ENCODE data around the gene CDC20. TPM values are rescaled to one million over a fixed set of nuclear protein-coding genes. Genes with fewer than 3 reads are reported as not detected.

The CDC20 gene
- total and polyA plus RNA-seq, 2 of the 8 experiments (the other 6 are each of a cell fraction or from before 2014, with no cell fraction given) = 214 to 221 TPM

GRCh38 chr1:43398227-43398626 lies 39.4 kb downstream of the CDC20 start:
- ChIA-PET POLR2A (ENCODE audit: partially characterized antibody) (interaction anchor here (1.2 kb wide), 1 partner anchor 180 kb away, joined by 4 read pairs; no protein-coding TSS in a partner anchor), CTCF (ENCODE audit: partially characterized antibody) (interaction anchor here (0.7 to 4.5 kb wide), 3 partner anchors 16 to 168 kb away, joined by 3 to 21 read pairs (median 3); no protein-coding TSS in a partner anchor)
- Histone ChIP-seq H3K56ac (replicated peaks; ENCODE audit: insufficient read length, low read depth, low read length) (no peak overlapping the region), H3K23ac (ENCODE audit: insufficient read length) (no peak overlapping the region), H4K91ac (replicated peaks; ENCODE audit: insufficient read length, low read length) (no peak overlapping the region), H3K18ac (ENCODE audit: extremely low read depth, low read length) (no peak overlapping the region), H3K9ac (replicated peaks in 1 of 4; ENCODE audit: extremely low read depth in 1 of 4, low read depth in 3 of 4, low read length in 3 of 4) (no peak overlapping the region), H3K27me3 (replicated peaks in 1 of 4; ENCODE audit: control insufficient read depth in 3 of 4, extremely low read depth in 1 of 4, insufficient read depth in 3 of 4, low read length in 3 of 4) (no peaks in the 10 kb centered on the region), H4K20me1 (replicated peaks in 1 of 2; ENCODE audit: control insufficient read depth in 1 of 2, insufficient read depth in 2 of 2, low read length in 2 of 2) (no peaks in the 10 kb centered on the region), H2BK15ac (ENCODE audit: low read length) (no peak overlapping the region), H3K27ac (ENCODE audit: low read depth, low read length) (no peak overlapping the region), H3K4ac (replicated peaks; ENCODE audit: insufficient read length, low read depth, low read length) (no peak overlapping the region), H3K4me1 (replicated peaks in 1 of 4; ENCODE audit: control insufficient read depth in 3 of 4, insufficient read depth in 4 of 4, low read length in 3 of 4) (no peaks in the 10 kb centered on the region), H3K4me2 (ENCODE audit: insufficient read depth in 1 of 2, low read depth in 2 of 2, low read length in 2 of 2) (no peak overlapping the region), H2BK120ac (replicated peaks; ENCODE audit: low read depth, low read length) (no peak overlapping the region), H3K23me2 (ENCODE audit: low read depth, low read length) (no peaks in the 10 kb centered on the region), H3K79me2 (ENCODE audit: control insufficient read depth in 1 of 2, insufficient read depth in 2 of 2, low read length in 2 of 2) (no peaks in the 10 kb centered on the region), H3K79me1 (ENCODE audit: low read depth, low read length) (no peaks in the 10 kb centered on the region), H3K4me3 (ENCODE audit: extremely low read depth in 1 of 4, insufficient read depth in 2 of 4, low read depth in 3 of 4, low read length in 4 of 4) (no peak overlapping the region), H3K9me3 (ENCODE audit: insufficient read depth in 2 of 2, low read depth in 1 of 2, low read length in 1 of 2) (no peaks in the 10 kb centered on the region), H2BK12ac (ENCODE audit: low read depth, low read length) (no peak overlapping the region), H4K5ac (ENCODE audit: insufficient read length, low read depth, low read length) (no peak overlapping the region), H2AK5ac (ENCODE audit: low read depth, low read length) (no peak overlapping the region), H3K14ac (ENCODE audit: insufficient read length) (no peak overlapping the region), H2BK20ac (ENCODE audit: low read length) (no peak overlapping the region), H2AFZ (ENCODE audit: low read length) (no peak overlapping the region), H3K36me3 (ENCODE audit: control insufficient read depth in 2 of 4, insufficient read depth in 4 of 4, low read length in 3 of 4) (peaks cover 0 to 2% (median 0%) of the 10 kb centered on the region in 4 experiments; a peak in 1 of 8 replicates), H2BK5ac (ENCODE audit: low read depth, low read length) (no peak overlapping the region), H4K8ac (ENCODE audit: extremely low read depth, insufficient read depth, low read length) (no peak overlapping the region)
- FAIRE-seq (no peak), DNase-seq (ENCODE audit: low read depth in 1 of 2, low spot score in 2 of 2) (no peak)
- 91% methylated on average over 3 of the region's 3 CpGs; no CpG with 5 or more reads in 1 of the 2 experiments for WGBS, 2 experiments (ENCODE audit: extremely low coverage in 1 of 2, insufficient coverage in 1 of 2, insufficient read length in 1 of 2, insufficient replicate concordance in 2 of 2, low coverage in 1 of 2, low lambda C conversion rate in 2 of 2, missing lambda C conversion rate in 1 of 2)
- TF ChIP-seq JUN (IDR thresholded peaks at IDR 0.05; ENCODE audit: low read depth, low read length) (no peak), CHD1 (IDR thresholded peaks at IDR 0.05; ENCODE audit: low read depth, low read length) (no peak), TBP (IDR thresholded peaks at IDR 0.05; ENCODE audit: low read depth, low read length) (no peak), KDM1A (IDR thresholded peaks at IDR 0.05; ENCODE audit: borderline replicate concordance, low read length) (no peak), HDAC6 (IDR thresholded peaks at IDR 0.05; ENCODE audit: low read depth, low read length) (no peak), CTCF (IDR thresholded peaks at IDR 0.05; ENCODE audit: control extremely low read depth in 1 of 3, insufficient read depth in 1 of 3, low read depth in 1 of 3, low read length in 3 of 3) (no peak), SAP30 (IDR thresholded peaks at IDR 0.05; ENCODE audit: insufficient read depth, insufficient replicate concordance, low read length) (no peak)
- TF ChIP-seq, protein P1, sequence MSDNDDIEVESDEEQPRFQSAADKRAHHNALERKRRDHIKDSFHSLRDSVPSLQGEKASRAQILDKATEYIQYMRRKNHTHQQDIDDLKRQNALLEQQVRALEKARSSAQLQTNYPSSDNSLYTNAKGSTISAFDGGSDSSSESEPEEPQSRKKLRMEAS (IDR thresholded peaks at IDR 0.05) = no peak

All from H1 (cell line).